Fibroblast of villous mesenchyme (primary cell): Measurements from ENCODE around the gene TRUB2. TPM values are rescaled to one million over a fixed set of nuclear protein-coding genes. Genes with fewer than 3 reads are reported as not detected.
A peak's percentile ranks its signal among the peaks of the same experiment; 100 is the strongest.

ENCODE experiments used
- DNase-seq: peaks from one replicate; pipeline ENCODE4 v3.0.0-alpha.2; 2010; ENCODE audit warnings: low read depth
- H3K4me3 ChIP-seq: 2 replicates; pipeline ENCODE4 v1.5.1; 2011; ENCODE audit warnings: low read depth, mild to moderate bottlenecking, low read length
- total RNA-seq: library from RNA; depleted of rRNA; stranded (reverse); fragments of >200 nt; gene quantifications from 2 replicates; pipeline ENCODE4 v1.2.3, GENCODE V29; 2012
- TF ChIP-seq, protein P1 (sequence below): IDR thresholded peaks from 2 replicates; pipeline ENCODE4 v1.5.1; 2012; ENCODE audit warnings: low read depth, mild to moderate bottlenecking, low read length; ENCODE audit not compliant: insufficient read depth

The TRUB2 gene
- total RNA-seq, 1 donor, result 17.7 TPM

DNA sequence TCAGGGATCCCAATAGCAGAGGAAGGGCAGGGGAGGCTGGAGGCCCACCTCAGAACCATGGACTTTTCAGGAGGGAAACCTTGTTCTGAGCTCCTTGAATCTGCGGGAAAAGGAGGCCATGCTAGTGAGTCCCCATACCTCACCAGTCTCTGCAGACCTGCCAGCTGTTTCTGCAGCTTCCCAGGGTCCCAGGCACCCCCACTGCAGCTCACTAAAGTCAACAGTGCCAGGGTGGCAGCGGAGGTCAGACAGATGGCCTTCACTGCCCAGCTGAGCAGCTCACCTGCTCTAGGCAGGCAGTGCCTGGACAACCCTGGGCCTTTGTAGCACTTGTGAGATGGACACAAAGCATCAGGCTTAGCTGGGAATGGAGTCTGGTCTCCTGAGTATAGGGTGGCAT is 13.7 kb upstream of the TRUB2 start:
- TF ChIP-seq, protein P1, sequence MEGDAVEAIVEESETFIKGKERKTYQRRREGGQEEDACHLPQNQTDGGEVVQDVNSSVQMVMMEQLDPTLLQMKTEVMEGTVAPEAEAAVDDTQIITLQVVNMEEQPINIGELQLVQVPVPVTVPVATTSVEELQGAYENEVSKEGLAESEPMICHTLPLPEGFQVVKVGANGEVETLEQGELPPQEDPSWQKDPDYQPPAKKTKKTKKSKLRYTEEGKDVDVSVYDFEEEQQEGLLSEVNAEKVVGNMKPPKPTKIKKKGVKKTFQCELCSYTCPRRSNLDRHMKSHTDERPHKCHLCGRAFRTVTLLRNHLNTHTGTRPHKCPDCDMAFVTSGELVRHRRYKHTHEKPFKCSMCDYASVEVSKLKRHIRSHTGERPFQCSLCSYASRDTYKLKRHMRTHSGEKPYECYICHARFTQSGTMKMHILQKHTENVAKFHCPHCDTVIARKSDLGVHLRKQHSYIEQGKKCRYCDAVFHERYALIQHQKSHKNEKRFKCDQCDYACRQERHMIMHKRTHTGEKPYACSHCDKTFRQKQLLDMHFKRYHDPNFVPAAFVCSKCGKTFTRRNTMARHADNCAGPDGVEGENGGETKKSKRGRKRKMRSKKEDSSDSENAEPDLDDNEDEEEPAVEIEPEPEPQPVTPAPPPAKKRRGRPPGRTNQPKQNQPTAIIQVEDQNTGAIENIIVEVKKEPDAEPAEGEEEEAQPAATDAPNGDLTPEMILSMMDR, result no peak
- no peak overlapping the region for H3K4me3 ChIP-seq
- no peak for DNase-seq

DNA sequence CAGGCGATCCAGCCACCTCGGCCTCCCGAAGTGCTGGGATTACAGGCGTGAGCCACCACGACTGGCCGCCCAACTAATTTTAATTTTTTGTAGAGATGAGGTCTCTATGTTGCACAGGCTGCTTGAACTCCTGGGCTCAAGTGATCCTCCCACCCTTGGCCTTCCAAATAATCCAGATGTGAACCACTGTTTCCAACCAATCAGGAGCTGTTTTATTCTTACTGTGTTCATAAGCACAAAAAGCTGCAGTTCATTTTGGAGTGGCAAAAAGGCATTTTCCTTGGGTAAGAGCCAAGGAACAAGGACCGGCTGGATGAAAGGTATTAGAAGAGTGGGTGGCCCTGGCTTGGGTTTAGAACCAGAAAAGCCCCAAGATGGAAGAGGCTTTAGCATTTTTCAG is 12.9 kb upstream of the TRUB2 start:
- DNase-seq, result no peak
- TF ChIP-seq, protein P1, result no peak
- no peak overlapping the region for H3K4me3 ChIP-seq

DNA sequence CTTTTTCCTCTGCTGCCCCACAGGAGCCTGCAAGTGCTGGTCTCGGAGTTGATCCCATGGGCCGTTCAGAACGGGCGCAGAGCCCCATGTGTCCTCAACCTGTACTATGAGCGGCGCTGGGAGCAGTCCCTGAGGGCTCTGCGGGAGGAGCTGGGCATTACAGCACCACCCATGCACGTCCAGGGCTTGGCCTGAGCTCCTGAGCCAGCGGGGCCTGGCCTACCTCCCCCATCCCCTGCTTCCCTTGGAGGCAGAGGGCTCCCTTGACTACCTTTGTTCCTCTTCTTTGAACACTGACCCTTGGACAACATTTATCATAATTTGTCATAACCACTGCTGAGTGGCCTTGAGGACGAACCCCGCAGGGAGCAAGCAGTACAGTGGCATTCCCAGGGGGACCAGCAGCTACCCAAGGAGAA is 11.2 kb upstream of the TRUB2 start:
- no peak for DNase-seq
- TF ChIP-seq, protein P1, result no peak
- no peak overlapping the region for H3K4me3 ChIP-seq

DNA sequence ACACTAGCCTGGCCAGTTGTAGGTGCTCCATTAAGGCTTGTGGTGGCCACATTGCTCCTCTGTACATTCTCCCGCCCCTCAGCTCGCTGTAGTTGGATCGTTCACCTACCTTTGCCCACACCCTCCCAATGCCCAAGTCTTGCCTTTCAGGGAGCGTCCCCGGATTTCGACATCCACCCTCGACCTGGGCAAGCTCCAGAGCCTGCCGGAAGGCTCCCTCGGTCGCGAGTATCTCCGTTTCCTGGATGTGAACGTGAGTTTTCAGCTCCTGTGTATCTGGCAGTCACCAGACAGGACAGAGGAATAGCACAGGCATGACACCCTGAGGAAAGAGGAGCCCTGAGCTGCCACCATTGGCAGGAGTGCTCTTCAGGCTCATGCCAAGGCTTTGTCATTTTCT is 3.4 kb upstream of the TRUB2 start:
- no peak for DNase-seq
- TF ChIP-seq, protein P1, result no peak
- no peak overlapping the region for H3K4me3 ChIP-seq

DNA sequence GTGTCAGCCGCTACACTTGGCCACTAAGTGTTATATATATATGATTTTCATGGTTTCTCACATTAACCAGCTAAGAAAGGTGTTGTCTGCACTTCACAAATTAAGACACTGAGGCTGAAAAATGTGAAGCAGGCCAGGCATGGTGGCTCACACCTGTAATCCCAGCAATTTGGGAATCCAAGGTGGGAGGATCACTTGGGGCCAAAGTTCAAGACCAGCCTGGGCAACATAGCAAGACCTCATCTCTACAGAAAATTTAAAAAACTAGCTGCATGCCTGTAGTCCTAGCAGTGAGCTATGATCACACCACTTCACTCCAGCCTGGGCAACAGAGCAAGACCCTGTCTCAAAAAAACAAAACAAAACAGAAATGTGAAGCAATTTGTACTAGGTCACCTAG is 2.2 kb upstream of the TRUB2 start:
- H3K4me3 ChIP-seq, result no peak overlapping the region
- TF ChIP-seq, protein P1, result no peak
- no peak for DNase-seq

DNA sequence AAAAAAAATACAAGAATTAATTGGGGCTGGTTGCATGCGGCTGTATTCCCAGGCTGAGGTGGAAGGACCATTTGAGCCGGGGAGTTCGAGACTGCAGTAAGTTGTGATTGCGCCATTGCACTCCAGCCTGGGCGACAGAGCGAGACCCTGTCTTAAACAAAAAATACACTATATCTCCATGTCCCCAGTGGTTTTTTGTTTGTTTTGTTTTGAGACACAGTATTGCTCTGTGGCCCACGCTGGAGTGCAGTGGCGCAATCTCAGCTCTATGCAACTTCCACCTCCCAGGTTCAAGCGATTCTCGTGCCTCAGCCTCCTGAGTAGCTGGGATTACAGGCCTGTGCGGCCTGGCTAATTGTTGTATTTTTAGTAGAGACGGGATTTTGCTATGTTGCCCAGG is 1.5 kb upstream of the TRUB2 start:
- TF ChIP-seq, protein P1, result no peak
- H3K4me3 ChIP-seq, result peak overlapping the region; percentile 97
- no peak for DNase-seq

DNA sequence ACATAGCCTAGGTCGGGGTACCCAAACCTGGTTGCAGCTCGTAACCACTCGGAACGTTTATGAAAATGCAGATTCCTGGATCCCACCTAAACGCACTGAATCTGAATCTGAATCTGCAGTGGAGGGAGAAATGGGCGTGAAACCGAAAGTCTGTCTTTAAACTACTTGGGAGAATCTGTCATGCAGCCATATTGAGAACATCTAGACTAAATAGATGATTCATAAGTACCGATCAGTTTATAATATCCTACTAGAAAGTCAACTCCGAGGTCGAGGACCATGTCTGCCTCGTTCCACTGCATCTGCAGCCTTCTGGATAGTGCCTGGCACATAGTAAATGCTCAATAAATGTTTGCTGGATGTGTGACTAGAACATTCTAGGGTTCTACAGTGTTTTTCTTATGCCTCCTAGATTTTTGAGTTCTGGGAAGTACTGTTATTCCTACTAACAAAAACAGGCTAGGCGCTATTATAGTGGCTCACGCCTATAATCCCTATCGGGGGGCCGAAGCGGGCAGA is 1.0 kb upstream of the TRUB2 start:
- H3K4me3 ChIP-seq, result peak overlapping the region; percentile 97
- TF ChIP-seq, protein P1, result no peak
- DNase-seq, result peak; percentile 70
